Suprapubic skin (tissue), 3 donors: ENCODE data around the gene FAM171A1.

Experiments
- CTCF ChIP-seq, 2 donors: fragments of 200-600 bp in 1 of 2; fragments of 450-650 bp in 1 of 2; sonication (generic) in 1 of 2; IDR thresholded peaks; one replicate each; pipeline ENCODE4 v1.5.1; 2016 to 2019; ENCODE audit warnings: antibody characterized with exemption in 2 of 2, mild to moderate bottlenecking in 1 of 2, moderate library complexity in 1 of 2
- EP300 ChIP-seq: sonication (generic); formaldehyde crosslinking; IDR thresholded peaks from one replicate; pipeline ENCODE4 v1.6.1; 2017; ENCODE audit warnings: antibody characterized with exemption

GRCh38 chr10:15393139-15393825 lies 22.2 kb upstream of the FAM171A1 start:
- TF ChIP-seq CTCF (IDR thresholded peaks at IDR 0.05) (no peak), EP300 (no peak)
